Parathyroid adenoma (tissue), 2 donors: ENCODE data around the gene PCBP3.
"Not testable (repeated sequence)": the region's sequence is repeated elsewhere in the genome, so short reads cannot be mapped to it uniquely, and the experiment has no call there.

Source experiments
- H2AFZ ChIP-seq: fragments of 300-600 bp; sonication (generic); one replicate; pipeline ENCODE4 v1.7.0; 2017; ENCODE audit warnings: antibody characterized with exemption, mild to moderate bottlenecking
- H3K27ac ChIP-seq: fragments of 300-600 bp; sonication (generic); one replicate; pipeline ENCODE4 v1.7.0; 2017
- H3K27me3 ChIP-seq: fragments of 300-600 bp; sonication (generic); one replicate; pipeline ENCODE4 v1.7.0; 2017; ENCODE audit warnings: low read length; ENCODE audit not compliant: control insufficient read depth, insufficient read depth
- H3K36me3 ChIP-seq: fragments of 300-600 bp; sonication (generic); one replicate; pipeline ENCODE4 v1.7.0; 2017; ENCODE audit warnings: low read length; ENCODE audit not compliant: control insufficient read depth, insufficient read depth
- H3K4me1 ChIP-seq: fragments of 300-600 bp; sonication (generic); one replicate; pipeline ENCODE4 v1.7.0; 2017; ENCODE audit warnings: control low read depth
- H3K4me2 ChIP-seq: fragments of 300-600 bp; sonication (generic); one replicate; pipeline ENCODE4 v1.7.0; 2017; ENCODE audit warnings: low read length
- H3K4me3 ChIP-seq: fragments of 300-600 bp; sonication (generic); one replicate; pipeline ENCODE4 v1.7.0; 2017; ENCODE audit warnings: low read depth, low read length
- H3K79me2 ChIP-seq: fragments of 300-600 bp; sonication (generic); one replicate; pipeline ENCODE4 v1.7.0; 2017; ENCODE audit warnings: control low read depth
- H3K9ac ChIP-seq: fragments of 300-600 bp; sonication (generic); one replicate; pipeline ENCODE4 v1.7.0; 2017; ENCODE audit warnings: mild to moderate bottlenecking
- H3K9me3 ChIP-seq: fragments of 300-600 bp; sonication (generic); one replicate; pipeline ENCODE4 v1.7.0; 2017; ENCODE audit warnings: low read length; ENCODE audit not compliant: control insufficient read depth
- TF ChIP-seq, protein P1 (sequence below): fragments of 300-600 bp; sonication (generic); IDR thresholded peaks from one replicate; pipeline ENCODE4 v1.7.0; 2017; ENCODE audit warnings: antibody characterized with exemption, mild to moderate bottlenecking
- donor health status: primary hyperparathyroidism.

Gene PCBP3

DNA sequence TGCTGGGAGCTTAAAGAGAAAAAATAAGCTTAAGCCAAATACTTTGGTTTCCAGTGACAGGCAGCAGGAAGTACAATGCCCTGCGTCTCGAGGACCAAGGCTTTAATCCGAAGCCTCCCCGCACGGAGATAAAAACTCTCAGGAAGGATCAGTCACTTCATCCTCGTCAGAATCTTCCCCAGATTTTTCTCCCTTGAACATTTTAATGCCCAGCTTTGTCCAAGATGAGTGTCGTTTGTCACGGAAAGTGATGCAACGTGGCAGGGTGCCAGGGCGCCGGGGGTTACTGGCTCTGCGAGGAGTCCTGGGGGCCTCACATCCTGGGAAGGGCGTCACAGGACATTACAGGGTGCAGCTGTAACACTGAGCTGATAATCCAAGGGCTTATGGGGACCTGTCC is 25.2 kb upstream of the PCBP3 start:
- Histone ChIP-seq H2AFZ (no peak overlapping the region), H3K36me3 (no peaks in the 10 kb centered on the region), H3K9me3 (no peaks in the 10 kb centered on the region), H3K79me2 (no peaks in the 10 kb centered on the region), H3K4me1 (no peaks in the 10 kb centered on the region), H3K4me3 (no peak overlapping the region), H3K9ac (no peak overlapping the region), H3K27me3 (no peaks in the 10 kb centered on the region), H3K27ac (no peak overlapping the region), H3K4me2 (no peak overlapping the region)
- TF ChIP-seq, protein P1, sequence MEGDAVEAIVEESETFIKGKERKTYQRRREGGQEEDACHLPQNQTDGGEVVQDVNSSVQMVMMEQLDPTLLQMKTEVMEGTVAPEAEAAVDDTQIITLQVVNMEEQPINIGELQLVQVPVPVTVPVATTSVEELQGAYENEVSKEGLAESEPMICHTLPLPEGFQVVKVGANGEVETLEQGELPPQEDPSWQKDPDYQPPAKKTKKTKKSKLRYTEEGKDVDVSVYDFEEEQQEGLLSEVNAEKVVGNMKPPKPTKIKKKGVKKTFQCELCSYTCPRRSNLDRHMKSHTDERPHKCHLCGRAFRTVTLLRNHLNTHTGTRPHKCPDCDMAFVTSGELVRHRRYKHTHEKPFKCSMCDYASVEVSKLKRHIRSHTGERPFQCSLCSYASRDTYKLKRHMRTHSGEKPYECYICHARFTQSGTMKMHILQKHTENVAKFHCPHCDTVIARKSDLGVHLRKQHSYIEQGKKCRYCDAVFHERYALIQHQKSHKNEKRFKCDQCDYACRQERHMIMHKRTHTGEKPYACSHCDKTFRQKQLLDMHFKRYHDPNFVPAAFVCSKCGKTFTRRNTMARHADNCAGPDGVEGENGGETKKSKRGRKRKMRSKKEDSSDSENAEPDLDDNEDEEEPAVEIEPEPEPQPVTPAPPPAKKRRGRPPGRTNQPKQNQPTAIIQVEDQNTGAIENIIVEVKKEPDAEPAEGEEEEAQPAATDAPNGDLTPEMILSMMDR, result no peak

GRCh38 chr21:45618846-45619485 is 24.6 kb upstream of the PCBP3 start:
- Histone ChIP-seq H3K9me3 (no peaks in the 10 kb centered on the region), H3K9ac (no peak overlapping the region), H3K27ac (no peak overlapping the region), H3K79me2 (no peaks in the 10 kb centered on the region), H3K4me3 (no peak overlapping the region), H3K4me1 (no peaks in the 10 kb centered on the region), H3K36me3 (no peaks in the 10 kb centered on the region), H3K4me2 (no peak overlapping the region), H3K27me3 (no peaks in the 10 kb centered on the region), H2AFZ (no peak overlapping the region)
- TF ChIP-seq, protein P1, result no peak

DNA sequence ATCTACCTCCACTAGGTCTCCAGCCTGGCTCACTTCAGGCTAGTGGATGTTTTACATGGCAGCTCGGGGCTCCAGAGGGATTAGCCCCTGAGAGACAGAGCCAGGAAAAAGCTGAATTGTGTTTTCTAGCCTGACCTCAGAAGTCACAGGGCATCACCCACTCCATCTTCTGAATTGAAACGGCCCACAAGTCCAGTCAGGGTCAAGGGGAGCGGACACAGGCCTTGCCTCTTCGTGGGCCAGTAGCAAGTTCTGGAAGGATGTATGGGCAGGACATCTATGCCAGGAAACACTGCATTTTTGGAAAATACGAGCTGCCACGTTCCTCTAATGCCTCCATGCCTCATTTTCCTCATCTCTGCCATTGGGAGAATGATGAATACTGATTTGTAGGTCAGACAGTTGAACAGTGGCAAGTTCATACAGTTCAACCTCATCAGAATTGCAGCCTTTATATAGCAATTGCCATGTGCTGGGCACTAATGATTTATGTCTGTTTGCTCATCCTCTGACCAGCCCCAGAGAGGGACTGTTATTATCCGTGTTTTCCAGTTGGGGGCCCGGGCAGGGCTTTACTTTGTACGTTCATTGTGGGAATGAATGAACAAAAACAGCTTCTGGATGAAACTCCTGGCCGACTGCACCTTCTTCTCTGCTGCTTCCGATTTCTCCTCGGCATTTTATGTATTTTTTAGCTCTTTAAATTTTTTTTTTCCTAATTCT is 23.2 kb upstream of the PCBP3 start:
- H3K9ac ChIP-seq, result no peak overlapping the region
- H3K27me3 ChIP-seq, result no peaks in the 10 kb centered on the region
- H3K9me3 ChIP-seq, result no peaks in the 10 kb centered on the region
- H2AFZ ChIP-seq, result no peak overlapping the region
- H3K4me2 ChIP-seq, result no peak overlapping the region
- H3K36me3 ChIP-seq, result no peaks in the 10 kb centered on the region
- TF ChIP-seq, protein P1, result no peak
- no peaks in the 10 kb centered on the region for H3K79me2 ChIP-seq
- no peaks in the 10 kb centered on the region for H3K4me1 ChIP-seq
- H3K27ac ChIP-seq, result no peak overlapping the region
- H3K4me3 ChIP-seq, result no peak overlapping the region

DNA sequence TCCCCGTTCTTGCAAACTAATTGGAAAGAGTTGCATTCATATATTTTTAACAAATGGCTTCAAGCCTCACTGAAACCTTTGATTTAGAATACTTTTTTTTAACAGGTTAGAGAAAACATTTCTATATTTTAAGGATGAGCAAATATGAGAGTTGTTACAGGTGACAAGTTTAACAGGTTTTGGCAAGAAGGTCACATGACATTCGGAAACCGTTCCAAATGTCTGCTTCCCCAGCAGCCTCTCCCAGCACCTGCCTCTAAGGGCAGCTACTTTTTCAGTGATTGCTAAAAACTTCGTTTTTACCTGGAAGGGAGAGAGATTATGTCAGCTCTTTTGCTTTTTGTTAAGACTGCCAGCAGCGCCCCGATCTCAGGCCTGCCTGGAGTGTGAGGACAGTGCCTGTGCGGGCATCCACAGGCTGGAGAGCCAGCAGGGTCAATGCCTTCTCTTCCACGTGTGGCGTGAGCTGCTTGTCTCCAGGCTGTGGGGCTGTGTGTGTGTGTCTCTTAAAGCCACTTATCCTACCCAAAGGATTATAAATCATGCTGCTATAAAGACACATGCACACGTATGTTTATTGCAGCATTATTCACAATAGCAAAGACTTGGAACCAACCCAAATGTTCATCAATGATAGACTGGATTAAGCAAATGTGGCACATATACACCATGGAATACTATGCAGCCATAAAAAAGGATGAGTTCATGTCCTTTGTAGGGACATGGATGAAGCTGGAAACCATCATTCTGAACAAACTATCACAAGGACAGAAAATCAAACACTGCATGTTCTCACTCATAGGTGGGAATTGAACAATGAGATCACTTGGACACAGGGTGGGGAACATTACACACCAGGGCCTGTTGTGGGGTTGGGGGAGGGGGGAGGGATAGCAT is 21.8 kb upstream of the PCBP3 start:
- not testable (repeated sequence) for H3K36me3 ChIP-seq, H3K9ac ChIP-seq, H3K79me2 ChIP-seq, H3K4me1 ChIP-seq, H2AFZ ChIP-seq, H3K4me2 ChIP-seq, H3K9me3 ChIP-seq, H3K4me3 ChIP-seq, H3K27ac ChIP-seq, H3K27me3 ChIP-seq

DNA sequence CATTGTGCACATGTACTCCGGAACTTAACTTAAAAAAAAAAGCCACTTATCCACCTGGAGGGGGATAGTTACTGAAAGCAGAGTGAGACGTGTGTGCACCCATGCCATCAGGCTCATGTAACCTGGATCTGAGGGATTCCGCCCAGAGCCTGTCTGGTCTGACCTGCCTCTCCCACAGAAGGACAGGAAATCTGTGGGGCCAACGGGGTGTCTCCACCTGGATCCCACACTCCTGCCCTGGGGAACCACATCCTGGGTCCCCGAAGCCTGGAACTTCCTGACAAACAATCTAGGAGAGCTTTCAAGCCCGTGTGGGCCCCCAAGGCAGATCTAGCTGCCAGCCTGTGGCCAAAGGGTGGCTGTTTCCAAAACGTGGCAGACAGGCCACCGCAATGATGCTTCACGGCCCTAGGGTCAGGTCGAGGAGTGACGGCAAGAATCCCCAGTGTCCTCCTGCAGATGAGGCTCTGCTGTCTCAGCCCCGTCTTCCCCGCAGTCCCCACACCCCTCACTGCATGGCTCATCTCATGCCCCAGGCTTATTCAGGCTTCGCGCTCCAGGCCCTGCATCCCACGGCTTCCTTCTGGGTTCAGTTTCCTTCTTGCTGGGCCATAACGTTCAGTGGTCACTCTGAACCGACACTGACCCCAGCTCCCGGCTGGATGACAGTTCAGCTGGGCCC is 21.0 kb upstream of the PCBP3 start:
- H3K9me3 ChIP-seq, result no peaks in the 10 kb centered on the region
- H3K4me2 ChIP-seq, result no peak overlapping the region
- H2AFZ ChIP-seq, result no peak overlapping the region
- no peak overlapping the region for H3K27ac ChIP-seq
- H3K4me3 ChIP-seq, result no peak overlapping the region
- no peaks in the 10 kb centered on the region for H3K79me2 ChIP-seq
- TF ChIP-seq, protein P1, result no peak
- H3K27me3 ChIP-seq, result no peaks in the 10 kb centered on the region
- H3K36me3 ChIP-seq, result no peaks in the 10 kb centered on the region
- H3K4me1 ChIP-seq, result no peaks in the 10 kb centered on the region
- H3K9ac ChIP-seq, result no peak overlapping the region
